DND-41 (cell line): ENCODE results near the gene CCDC69.

ENCODE experiments used
- EZH2 ChIP-seq: IDR thresholded peaks from 3 replicates; pipeline ENCODE4 v1.6.1; 2012; ENCODE audit warnings: borderline replicate concordance, low read depth, mild to moderate bottlenecking, moderate library complexity, low read length, inconsistent platforms; ENCODE audit not compliant: severe bottlenecking
- TF ChIP-seq, protein P1 (sequence below): IDR thresholded peaks from 2 replicates; pipeline ENCODE4 v1.5.1; 2012; ENCODE audit warnings: borderline replicate concordance, low read length, moderate library complexity, mild to moderate bottlenecking; ENCODE audit not compliant: poor library complexity, severe bottlenecking; ENCODE audit errors: extremely low read depth

- TF ChIP-seq EZH2 = no peak
- TF ChIP-seq, protein P1, sequence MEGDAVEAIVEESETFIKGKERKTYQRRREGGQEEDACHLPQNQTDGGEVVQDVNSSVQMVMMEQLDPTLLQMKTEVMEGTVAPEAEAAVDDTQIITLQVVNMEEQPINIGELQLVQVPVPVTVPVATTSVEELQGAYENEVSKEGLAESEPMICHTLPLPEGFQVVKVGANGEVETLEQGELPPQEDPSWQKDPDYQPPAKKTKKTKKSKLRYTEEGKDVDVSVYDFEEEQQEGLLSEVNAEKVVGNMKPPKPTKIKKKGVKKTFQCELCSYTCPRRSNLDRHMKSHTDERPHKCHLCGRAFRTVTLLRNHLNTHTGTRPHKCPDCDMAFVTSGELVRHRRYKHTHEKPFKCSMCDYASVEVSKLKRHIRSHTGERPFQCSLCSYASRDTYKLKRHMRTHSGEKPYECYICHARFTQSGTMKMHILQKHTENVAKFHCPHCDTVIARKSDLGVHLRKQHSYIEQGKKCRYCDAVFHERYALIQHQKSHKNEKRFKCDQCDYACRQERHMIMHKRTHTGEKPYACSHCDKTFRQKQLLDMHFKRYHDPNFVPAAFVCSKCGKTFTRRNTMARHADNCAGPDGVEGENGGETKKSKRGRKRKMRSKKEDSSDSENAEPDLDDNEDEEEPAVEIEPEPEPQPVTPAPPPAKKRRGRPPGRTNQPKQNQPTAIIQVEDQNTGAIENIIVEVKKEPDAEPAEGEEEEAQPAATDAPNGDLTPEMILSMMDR = peak; percentile 36
Measured at GRCh38 chr5:151156507-151157420, 67.1 kb downstream of the CCDC69 start.
